Right cardiac atrium (tissue), 5 donors: ENCODE measurements around the gene RIPK1. TPM values are rescaled to one million over a fixed set of nuclear protein-coding genes. Genes with fewer than 3 reads are reported as not detected.
"Not testable (repeated sequence)": the region's sequence is repeated elsewhere in the genome, so short reads cannot be mapped to it uniquely, and the experiment has no call there.

Experiments used
- ATAC-seq, 2 donors: fragments of 200-7000 bp; cut with Tn5 transposase; one replicate each; pipeline versions ENCODE4 v1.8.0 to v1.9.1; 2020; ENCODE audit warnings: moderate library complexity in 2 of 2, mild to moderate bottlenecking in 1 of 2
- DNase-seq, 3 donors: peaks; one replicate each; pipeline ENCODE4 v3.0.0-alpha.2; 2020
- H3K27ac ChIP-seq: one replicate; pipeline ENCODE4 v1.5.1; 2013; ENCODE audit warnings: mild to moderate bottlenecking, low read length, control low read depth, moderate library complexity
- H3K27me3 ChIP-seq: one replicate; pipeline ENCODE4 v1.6.1; 2013; ENCODE audit not compliant: control insufficient read depth, insufficient read depth
- H3K4me1 ChIP-seq: one replicate; pipeline ENCODE4 v1.6.1; 2013; ENCODE audit warnings: low read length; ENCODE audit not compliant: control insufficient read depth, insufficient read depth
- H3K4me3 ChIP-seq: one replicate; pipeline ENCODE4 v1.5.1; 2013; ENCODE audit warnings: low read length, control low read depth
- H3K9me3 ChIP-seq: one replicate; pipeline ENCODE4 v1.6.1; 2013; ENCODE audit warnings: low read length; ENCODE audit not compliant: control insufficient read depth
- WGBS: extraction: QIAGEN DNeasy Blood & Tissue Kit; methylation state at CpG from one replicate; pipeline ENCODE4 v1.1.7; 2013; 5-methylcytosine and 5-hydroxymethylcytosine counted together
- intact Hi-C, 4 donors: fragments of 100-400 bp; cut with DNase I; formaldehyde crosslinking; loops; one replicate each; pipeline versions ENCODE4 v1.11.0 to v1.14.0; 2022 to 2023
- long read RNA-seq, 4 donors: library from polyadenylated mRNA; unstranded; transcript quantifications; one replicate each; pipeline ENCODE4 v2.0.0, GENCODE V29; 2020 to 2021
- polyA plus RNA-seq: library from polyadenylated mRNA; stranded (reverse); fragments of 200-250 nt; gene quantifications from one replicate; pipeline ENCODE4 v1.2.3, GENCODE V29; 2013
- total RNA-seq, 4 donors: library from RNA; stranded (reverse); fragmentation: NEBNext Ultra II Directional; extraction: Animal tissue kit (Norgen Biotek cat#: 25700); gene quantifications; one replicate each; pipeline ENCODE4 v1.2.1, GENCODE V29; 2021
- donor health status: healthy with polysubstance abuse.
- donor health status: DM: no; HTN: yes; CAD: no.
- donor health status: DM: no; HTN: no; CAD: no.
- donor health status: DM: no; HTN: yes; CAD: no; lungs with severe emphysema.
- donor health status: DM: yes; HTN: yes; CAD: no.

RIPK1 gene
- total RNA-seq (10 to 100 TPM in 1 of 4 donors, 1 to 10 TPM in 3; 8.0 to 11.5 (median 8.6) TPM), polyA plus RNA-seq (6.8 TPM)
- long read RNA-seq, donor 1, full-length matches to known transcripts: 8 of 12 reads
- long read RNA-seq, donor 1, partial matches to known transcripts: 1 of 12 reads
- long read RNA-seq, donor 1, other reads (novel, unspliced or antisense): 3 of 12 reads
- long read RNA-seq, donor 2, full-length matches to known transcripts: 1 of 6 reads
- long read RNA-seq, donor 2, partial matches to known transcripts: 4 of 6 reads
- long read RNA-seq, donor 2, other reads (novel, unspliced or antisense): 1 of 6 reads
- long read RNA-seq, donor 3, full-length matches to known transcripts: 10 of 19 reads
- long read RNA-seq, donor 3, partial matches to known transcripts: 7 of 19 reads
- long read RNA-seq, donor 3, other reads (novel, unspliced or antisense): 2 of 19 reads
- long read RNA-seq, donor 4, full-length matches to known transcripts: 3 of 8 reads
- long read RNA-seq, donor 4, partial matches to known transcripts: 3 of 8 reads
- long read RNA-seq, donor 4, other reads (novel, unspliced or antisense): 2 of 8 reads

DNA sequence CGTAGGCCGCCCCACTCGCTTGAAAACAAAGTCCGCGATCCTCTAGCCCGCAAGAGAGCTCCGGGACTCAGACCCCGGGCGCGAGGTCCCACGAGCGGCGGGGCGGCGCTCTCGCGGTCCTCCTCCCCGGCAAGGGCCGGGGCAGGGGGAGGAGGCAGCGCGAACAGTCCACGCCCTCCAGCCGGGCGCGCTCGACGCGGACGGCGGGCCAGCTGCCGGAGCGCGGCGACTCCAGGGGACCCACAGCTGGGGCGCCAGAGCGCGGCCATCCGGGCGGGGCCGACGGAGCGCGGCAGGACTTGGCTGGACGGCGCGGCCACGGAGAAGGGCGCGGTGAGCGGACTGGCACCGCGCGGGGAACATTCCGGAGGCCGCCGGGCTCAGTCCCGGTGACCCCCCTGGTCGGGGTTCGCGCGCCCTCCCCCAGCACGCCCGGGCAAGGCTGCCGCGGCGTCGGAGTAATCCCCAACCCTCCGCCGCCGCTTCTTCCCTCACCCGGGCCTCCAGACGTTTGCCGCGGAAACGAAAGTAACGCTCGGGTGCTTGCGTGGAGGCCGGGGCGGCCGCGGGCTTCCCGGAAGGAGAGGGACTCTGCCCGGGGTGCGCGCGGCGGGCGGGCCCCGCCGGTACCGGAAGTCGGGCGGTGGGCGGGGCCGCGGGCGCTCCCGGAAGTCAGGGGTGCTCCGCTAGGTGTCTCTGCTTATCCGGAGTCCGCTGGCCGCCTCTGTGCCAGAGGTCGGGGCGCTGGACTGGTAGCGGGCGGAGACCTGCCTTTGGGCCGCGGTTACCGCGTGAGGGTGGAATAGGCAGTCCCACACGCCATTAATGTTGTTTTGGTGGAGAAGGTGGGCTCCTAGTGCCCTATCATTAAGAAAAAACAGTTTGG is at the start of gene RIPK1:
Gene RIPK1 (plus strand): TSS at position 166 of the 886 bp plus-strand sequence. CDS start 8,330 bp downstream, outside the sequence.
- DNase-seq (peak; percentile 95 to 98 (median 98)), ATAC-seq (peak; percentile 89 to 91)
- H3K27ac ChIP-seq: peak within 1 kb of the TSS; percentile 97
- intact Hi-C loops: no loop called here
- no peaks in the 10 kb centered on the region for H3K27me3 ChIP-seq
- H3K9me3 ChIP-seq: no peaks in the 10 kb centered on the region
- H3K4me1 ChIP-seq: peaks cover 2% of the 10 kb centered on the region
- peak within 1 kb of the TSS; percentile 82 for H3K4me3 ChIP-seq
- WGBS: under 1% methylated on average over 112 of the region's 112 CpGs

GRCh38 chr6:3019065-3019464 is 49.2 kb upstream of the RIPK1 start:
- 42% methylated on average over 1 of the region's 1 CpG for WGBS
- H3K27me3 ChIP-seq: no peaks in the 10 kb centered on the region
- intact Hi-C loops: loop anchor here in 1 of 4 donors (5.0 kb wide), 1 partner anchor 33 kb away; no protein-coding TSS in a partner anchor
- no peak overlapping the region for H3K4me3 ChIP-seq
- no peak overlapping the region for H3K27ac ChIP-seq
- H3K4me1 ChIP-seq: peaks cover 4% of the 10 kb centered on the region
- ATAC-seq (no peak), DNase-seq (no peak)
- no peaks in the 10 kb centered on the region for H3K9me3 ChIP-seq

- ATAC-seq: no peak
- Histone ChIP-seq H3K27ac (no peak overlapping the region), H3K4me1 (peaks cover 4% of the 10 kb centered on the region), H3K27me3 (no peaks in the 10 kb centered on the region), H3K9me3 (no peaks in the 10 kb centered on the region), H3K4me3 (no peak overlapping the region)
- 94% methylated on average over 6 of the region's 6 CpGs for WGBS
- intact Hi-C loops: loop anchor here in 1 of 4 donors (5.0 kb wide), 1 partner anchor 32 kb away; no protein-coding TSS in a partner anchor
- no peak for DNase-seq
Measured at GRCh38 chr6:3019749-3020320, 48.5 kb upstream of the RIPK1 start.

DNA sequence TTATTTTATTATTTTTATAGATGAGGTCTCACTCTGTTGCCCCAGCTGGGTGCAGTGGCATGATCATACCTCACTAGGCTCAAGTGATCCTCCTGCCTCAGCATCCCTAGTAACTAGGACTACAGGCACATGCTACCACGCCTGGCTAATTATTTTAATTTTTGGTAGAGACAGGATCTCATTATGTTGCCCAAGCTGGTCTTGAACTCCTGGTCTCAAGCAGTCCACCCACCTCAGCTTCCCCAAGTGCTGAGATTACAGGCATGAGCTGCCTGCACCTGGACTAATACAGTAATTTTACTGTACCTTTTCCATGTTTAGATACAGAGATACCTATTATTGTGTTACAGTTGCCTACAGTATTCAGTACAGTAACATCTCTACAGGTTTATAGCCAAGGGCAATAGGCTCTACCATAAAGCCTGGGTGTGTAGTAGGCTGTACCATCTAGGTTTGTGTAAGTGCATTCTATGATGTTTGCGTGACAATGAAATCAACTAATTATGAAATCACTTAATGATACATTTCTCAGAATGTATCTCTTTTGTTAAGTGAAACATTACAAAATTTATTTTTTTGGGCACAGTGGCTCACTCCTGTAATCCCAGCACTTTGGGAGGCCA is 47.2 kb upstream of the RIPK1 start:
- WGBS: 95% methylated on average over 2 of the region's 2 CpGs
- DNase-seq, ATAC-seq, intact Hi-C loops, H3K27ac ChIP-seq, H3K4me1 ChIP-seq, H3K4me3 ChIP-seq, H3K27me3 ChIP-seq, H3K9me3 ChIP-seq: not testable (repeated sequence)

- H3K27me3 ChIP-seq: no peaks in the 10 kb centered on the region
- WGBS: 32% methylated on average over 26 of the region's 26 CpGs
- ATAC-seq (peak; percentile 15 to 39), DNase-seq (peak; percentile 43 to 72 (median 69))
- peak overlapping the region; percentile 95 for H3K27ac ChIP-seq
- intact Hi-C loops: no loop called here
- no peaks in the 10 kb centered on the region for H3K9me3 ChIP-seq
- peak overlapping the region; percentile 43 for H3K4me3 ChIP-seq
- H3K4me1 ChIP-seq: peaks cover 4% of the 10 kb centered on the region
Measured at GRCh38 chr6:3022765-3023662, 45.3 kb upstream of the RIPK1 start.

- DNase-seq (peak; percentile 97 to 98 (median 97)), ATAC-seq (peak; percentile 98)
- Histone ChIP-seq H3K4me3 (peak overlapping the region; percentile 43), H3K9me3 (no peaks in the 10 kb centered on the region), H3K27me3 (no peaks in the 10 kb centered on the region), H3K27ac (peak overlapping the region; percentile 95), H3K4me1 (peaks cover 4% of the 10 kb centered on the region)
- intact Hi-C loops: no loop called here
- WGBS: 22% methylated on average over 32 of the region's 32 CpGs
Measured at GRCh38 chr6:3023663-3024483, 44.4 kb upstream of the RIPK1 start.

DNA sequence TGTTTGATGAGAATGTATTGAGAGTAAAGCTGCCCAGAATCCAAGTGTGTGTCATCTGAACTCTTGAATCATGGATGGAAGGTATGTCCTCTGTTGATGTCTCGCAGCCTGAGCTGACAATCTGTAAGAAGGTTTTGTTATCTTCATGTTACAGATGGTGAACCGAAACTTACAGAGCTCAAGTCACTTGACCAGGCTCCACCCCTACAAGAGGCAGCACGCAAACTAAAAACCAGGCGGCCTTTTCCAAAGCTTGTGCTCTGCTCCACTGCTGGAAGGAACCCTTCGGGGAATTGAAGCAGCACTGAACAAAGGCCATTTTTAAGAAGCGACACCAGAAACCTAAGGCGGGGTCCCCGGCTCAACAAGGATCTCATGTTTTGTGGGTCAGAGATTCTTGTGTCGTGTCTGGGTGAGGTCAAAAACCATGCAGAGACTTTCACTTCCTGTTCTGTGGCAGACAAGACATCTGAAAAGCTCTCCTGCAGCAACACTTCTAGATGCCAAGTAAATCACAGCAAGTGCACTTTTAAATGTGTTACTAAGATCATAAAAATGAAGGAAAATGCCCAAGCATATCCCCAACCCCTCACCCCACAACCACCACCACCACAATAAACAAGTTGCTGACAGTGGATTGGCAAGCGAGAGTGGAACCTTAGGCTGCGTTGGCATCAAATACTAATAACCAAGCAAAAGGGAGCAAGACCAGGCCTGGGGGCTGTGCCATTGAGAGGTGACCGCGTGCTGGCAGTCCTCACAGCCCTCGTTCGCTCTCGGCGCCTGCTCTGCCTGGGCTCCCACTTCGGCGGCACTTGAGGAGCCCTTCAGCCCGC is 41.3 kb upstream of the RIPK1 start:
- H3K27me3 ChIP-seq: no peaks in the 10 kb centered on the region
- DNase-seq (no peak), ATAC-seq (no peak)
- WGBS: 85% methylated on average over 20 of the region's 20 CpGs
- H3K4me3 ChIP-seq: no peak overlapping the region
- peaks cover 4% of the 10 kb centered on the region for H3K4me1 ChIP-seq
- intact Hi-C loops: no loop called here
- H3K9me3 ChIP-seq: no peaks in the 10 kb centered on the region
- H3K27ac ChIP-seq: peak overlapping the region; percentile 30

- H3K27me3 ChIP-seq, H3K4me3 ChIP-seq, DNase-seq, H3K9me3 ChIP-seq, ATAC-seq, H3K4me1 ChIP-seq, H3K27ac ChIP-seq, intact Hi-C loops: not testable (repeated sequence)
- WGBS: 65% methylated on average over 5 of the region's 5 CpGs
Measured at GRCh38 chr6:3028156-3028555, 40.1 kb upstream of the RIPK1 start.
